Measurements from ENCODE around the gene RHOG. TPM values are rescaled to one million over a fixed set of nuclear protein-coding genes. Genes with fewer than 3 reads are reported as not detected.
A peak's percentile ranks its signal among the peaks of the same experiment; 100 is the strongest.

RHOG gene
- total and polyA plus RNA-seq, 11 donors, result 17.9 to 69.1 (median 30.1) TPM

- Histone ChIP-seq H3K4me1 (peaks cover 0 to 86% (median 23%) of the 10 kb centered on the region in 12 donors), H3K4me3 (no peak overlapping the region), H3K27me3 (no peaks in the 10 kb centered on the region), H3K27ac (peak overlapping the region in 3 of 12 donors; percentile 3 to 40 (median 19)), H3K9me3 (no peaks in the 10 kb centered on the region), H3K36me3 (peaks cover 0 to 31% (median 9%) of the 10 kb centered on the region in 9 donors)
- TF ChIP-seq POLR2A (IDR thresholded peaks at IDR 0.05), result no peak
- TF ChIP-seq, protein P1, sequence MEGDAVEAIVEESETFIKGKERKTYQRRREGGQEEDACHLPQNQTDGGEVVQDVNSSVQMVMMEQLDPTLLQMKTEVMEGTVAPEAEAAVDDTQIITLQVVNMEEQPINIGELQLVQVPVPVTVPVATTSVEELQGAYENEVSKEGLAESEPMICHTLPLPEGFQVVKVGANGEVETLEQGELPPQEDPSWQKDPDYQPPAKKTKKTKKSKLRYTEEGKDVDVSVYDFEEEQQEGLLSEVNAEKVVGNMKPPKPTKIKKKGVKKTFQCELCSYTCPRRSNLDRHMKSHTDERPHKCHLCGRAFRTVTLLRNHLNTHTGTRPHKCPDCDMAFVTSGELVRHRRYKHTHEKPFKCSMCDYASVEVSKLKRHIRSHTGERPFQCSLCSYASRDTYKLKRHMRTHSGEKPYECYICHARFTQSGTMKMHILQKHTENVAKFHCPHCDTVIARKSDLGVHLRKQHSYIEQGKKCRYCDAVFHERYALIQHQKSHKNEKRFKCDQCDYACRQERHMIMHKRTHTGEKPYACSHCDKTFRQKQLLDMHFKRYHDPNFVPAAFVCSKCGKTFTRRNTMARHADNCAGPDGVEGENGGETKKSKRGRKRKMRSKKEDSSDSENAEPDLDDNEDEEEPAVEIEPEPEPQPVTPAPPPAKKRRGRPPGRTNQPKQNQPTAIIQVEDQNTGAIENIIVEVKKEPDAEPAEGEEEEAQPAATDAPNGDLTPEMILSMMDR (IDR thresholded peaks at IDR 0.05), result no peak
- intact Hi-C loops (cut with DNase I), result no loop called here
- WGBS, 4 donors, result 54 to 66% (median 62%) methylated on average over 8 of the region's 8 CpGs
- DNase-seq (no peak), ATAC-seq (peak in 1 of 4 donors; percentile 50)
Observed at GRCh38 chr11:3786781-3787428, 53.9 kb downstream of the RHOG start.

DNA sequence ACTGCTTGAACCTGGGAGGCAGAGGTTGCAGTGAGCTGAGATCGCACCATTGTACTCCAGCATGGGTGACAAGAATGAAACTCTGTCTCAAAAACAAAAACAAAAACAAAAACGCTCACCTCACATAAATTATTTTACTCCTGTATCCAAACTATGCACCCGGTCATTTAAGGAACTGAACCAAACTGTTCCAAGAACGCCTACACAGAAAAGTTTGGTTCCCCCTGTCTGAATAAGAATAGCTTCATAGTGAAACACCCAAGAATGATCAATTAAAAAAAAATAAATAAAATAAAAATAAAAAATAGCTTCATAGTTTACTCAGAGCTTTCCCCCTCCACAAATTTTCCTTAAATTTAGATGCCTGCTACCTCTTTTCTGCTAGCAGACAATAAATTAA, 57.1 kb downstream of the RHOG start:
- H3K4me3 ChIP-seq, result no peak overlapping the region
- 81 to 91% (median 88%) methylated on average over 4 of the region's 4 CpGs for WGBS, 4 donors
- H3K27ac ChIP-seq, result no peak overlapping the region
- TF ChIP-seq POLR2A (IDR thresholded peaks at IDR 0.05), result no peak
- TF ChIP-seq, protein P1 (IDR thresholded peaks at IDR 0.05), result no peak
- no peaks in the 10 kb centered on the region for H3K9me3 ChIP-seq
- intact Hi-C loops (cut with DNase I), result no loop called here
- DNase-seq, result no peak
- H3K36me3 ChIP-seq, result peaks cover 0 to 41% (median 23%) of the 10 kb centered on the region in 9 donors
- ATAC-seq, result no peak
- no peaks in the 10 kb centered on the region for H3K27me3 ChIP-seq
- H3K4me1 ChIP-seq, result peaks cover 0 to 76% (median 17%) of the 10 kb centered on the region in 12 donors

- ATAC-seq (no peak), DNase-seq (no peak)
- intact Hi-C loops (cut with DNase I), result no loop called here
- Histone ChIP-seq H3K27ac (no peak overlapping the region), H3K27me3 (no peaks in the 10 kb centered on the region), H3K9me3 (no peaks in the 10 kb centered on the region), H3K36me3 (peaks cover 0 to 47% (median 30%) of the 10 kb centered on the region in 9 donors), H3K4me3 (no peak overlapping the region), H3K4me1 (peaks cover 0 to 69% (median 17%) of the 10 kb centered on the region in 12 donors)
- TF ChIP-seq, protein P1 (IDR thresholded peaks at IDR 0.05), result no peak
- TF ChIP-seq POLR2A (IDR thresholded peaks at IDR 0.05), result no peak
- WGBS, 4 donors, result 88 to 97% (median 94%) methylated on average over 5 of the region's 5 CpGs
Observed at GRCh38 chr11:3782963-3783362, 57.8 kb downstream of the RHOG start.

DNA sequence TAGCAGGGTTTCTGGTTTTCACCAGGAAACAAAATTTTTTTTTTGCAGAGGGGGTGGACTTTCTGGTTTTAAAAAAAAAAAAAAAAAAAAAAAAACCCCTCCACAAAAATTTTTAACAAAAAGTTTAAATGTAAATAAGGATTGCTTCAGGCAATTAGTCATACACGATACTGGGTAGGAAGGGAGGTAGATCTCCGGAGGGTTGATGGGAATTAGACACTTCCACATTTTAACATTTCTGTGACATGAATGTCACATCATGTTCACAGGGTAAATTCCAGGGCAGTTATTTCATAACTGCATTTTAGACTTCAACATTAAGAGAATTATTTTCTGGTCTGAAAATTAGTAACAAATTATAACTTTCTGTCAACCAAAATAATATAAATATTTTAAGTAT, 59.3 kb downstream of the RHOG start:
- H3K27me3 ChIP-seq, result no peaks in the 10 kb centered on the region
- intact Hi-C loops (cut with DNase I), result no loop called here
- ATAC-seq (peak in 3 of 4 donors; percentile 39 to 56 (median 48)), DNase-seq (no peak)
- H3K4me1 ChIP-seq, result peaks cover 0 to 54% (median 8%) of the 10 kb centered on the region in 12 donors
- peak overlapping the region in 1 of 12 donors; percentile 35 for H3K27ac ChIP-seq
- no peak overlapping the region for H3K4me3 ChIP-seq
- WGBS, 4 donors, result 17 to 46% (median 23%) methylated on average over 2 of the region's 2 CpGs
- H3K9me3 ChIP-seq, result no peaks in the 10 kb centered on the region
- TF ChIP-seq, protein P1 (IDR thresholded peaks at IDR 0.05), result no peak
- TF ChIP-seq POLR2A (IDR thresholded peaks at IDR 0.05), result no peak
- peaks cover 0 to 58% (median 45%) of the 10 kb centered on the region in 9 donors for H3K36me3 ChIP-seq

Other genes with a start within 250 kb of the RHOG start
- gene ART5, start 199.0 kb downstream of the RHOG start, total RNA-seq, result 1 to 10 TPM in 7 of 9 donors, under 1 TPM in 2; 0.56 to 3.4 (median 1.2) TPM
- under 1 TPM; 0.44 to 0.72 TPM for gene ART5, start 199.0 kb downstream of the RHOG start, polyA plus RNA-seq
- 1 to 10 TPM in 3 of 9 donors, under 1 TPM in 5, not detected in 1; 0.33 to 3.3 (median 0.61) TPM for gene ART1, start 195.8 kb downstream of the RHOG start, total RNA-seq
- not detected for gene ART1, start 195.8 kb downstream of the RHOG start, polyA plus RNA-seq
- under 1 TPM in 8 of 9 donors, not detected in 1; 0.30 to 0.80 (median 0.47) TPM for gene CHRNA10, start 169.6 kb downstream of the RHOG start, total RNA-seq
- gene CHRNA10, start 169.6 kb downstream of the RHOG start, polyA plus RNA-seq, result under 1 TPM; 0.43 to 0.57 TPM
- gene NUP98, start 43.4 kb downstream of the RHOG start, total RNA-seq, result 10 to 100 TPM; 36.0 to 77.9 (median 46.2) TPM
- gene NUP98, start 43.4 kb downstream of the RHOG start, polyA plus RNA-seq, result 10 to 100 TPM; 13.2 to 25.4 TPM
- 10 to 100 TPM; 17.6 to 31.7 (median 23.3) TPM for gene PGAP2, start 32.4 kb downstream of the RHOG start, total RNA-seq
- gene PGAP2, start 32.4 kb downstream of the RHOG start, polyA plus RNA-seq, result 10 to 100 TPM; 12.9 to 17.3 TPM
- gene STIM1, start 14.7 kb upstream of the RHOG start, total RNA-seq, result 10 to 100 TPM; 24.4 to 42.9 (median 28.9) TPM
- 10 to 100 TPM; 13.2 to 36.2 TPM for gene STIM1, start 14.7 kb upstream of the RHOG start, polyA plus RNA-seq

All from heart left ventricle (tissue), 16 donors.